ENCODE results near the gene CCDC69.
A peak's percentile ranks its signal among the peaks of the same experiment; 100 is the strongest.

CCDC69 gene

DNA sequence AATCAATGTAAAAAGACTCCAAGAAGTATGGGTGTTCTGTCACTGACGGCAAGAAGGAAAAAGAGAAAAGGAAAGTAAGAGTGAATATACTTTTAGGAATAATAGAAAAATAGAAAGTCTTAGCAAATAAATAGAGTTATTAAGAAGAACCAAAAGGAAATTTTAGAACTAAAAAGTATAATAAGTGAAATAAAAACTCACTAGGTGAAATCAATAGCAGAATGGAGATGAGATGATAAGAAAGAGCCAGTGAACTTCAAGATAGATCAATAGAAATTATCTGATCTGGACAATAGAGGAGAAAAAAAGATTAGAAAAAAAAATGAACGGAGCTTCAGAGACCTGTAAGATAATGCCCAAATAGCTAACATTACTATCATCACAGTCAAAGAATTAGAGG is 34.7 kb downstream of the CCDC69 start:
- Histone ChIP-seq H2AFZ (ENCODE audit: low read depth, low read length, severe bottlenecking) (no peak overlapping the region), H3K36me3 (ENCODE audit: low read length) (peaks cover 89% of the 10 kb centered on the region), H3K79me2 (ENCODE audit: insufficient read depth, low read length) (peaks cover 60% of the 10 kb centered on the region), H3K4me2 (ENCODE audit: low read depth, low read length, poor library complexity, severe bottlenecking) (no peak overlapping the region), H3F3A (ENCODE audit: insufficient read depth) (peaks cover 40% of the 10 kb centered on the region), H3K9me2 (replicated peaks; ENCODE audit: insufficient read depth, low read length) (no peaks in the 10 kb centered on the region), H4K20me1 (ENCODE audit: low read depth, low read length) (no peaks in the 10 kb centered on the region), H3K27ac (ENCODE audit: low read depth, low read length) (peak overlapping the region; percentile 18; the same call in 1 of the 2 replicates), H3K4me3 (ENCODE audit: insufficient read depth, low read length, poor library complexity, severe bottlenecking) (no peak overlapping the region), H3K27me3 (ENCODE audit: low read length) (no peaks in the 10 kb centered on the region), H3K9me3 (ENCODE audit: insufficient read depth, low read length) (no peaks in the 10 kb centered on the region; the same call in 1 of the 2 replicates), H3K9ac (ENCODE audit: low read length) (no peak overlapping the region)
- TF ChIP-seq EZH2phosphoT487 (conservative IDR thresholded peaks at IDR 0.05; ENCODE audit: low read length) = no peak
- TF ChIP-seq CTCF (IDR thresholded peaks at IDR 0.05; ENCODE audit: insufficient read depth, low read length, poor library complexity, severe bottlenecking) = no peak

DNA sequence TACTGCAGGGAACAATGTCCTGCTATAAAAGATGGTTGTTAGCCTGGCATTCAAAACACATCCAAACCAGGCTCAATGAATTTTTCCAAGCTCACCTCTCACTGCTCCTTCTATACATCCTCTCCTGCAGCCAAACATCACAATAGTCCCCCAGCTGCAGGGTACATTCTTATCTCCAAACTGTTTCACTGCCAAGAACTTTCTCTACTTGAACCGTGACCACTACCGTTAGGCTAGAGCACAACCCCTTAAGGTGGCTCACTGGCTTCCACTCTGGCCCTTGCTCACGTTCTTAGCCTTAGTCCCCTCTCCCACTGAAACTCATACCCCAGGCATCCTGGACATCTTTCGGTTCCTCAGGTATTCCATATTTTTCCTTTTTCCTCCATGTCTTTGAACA is 37.4 kb downstream of the CCDC69 start:
- H3K9me3 ChIP-seq (ENCODE audit: insufficient read depth, low read length) = no peaks in the 10 kb centered on the region
- H3K79me2 ChIP-seq (ENCODE audit: insufficient read depth, low read length) = peaks cover 35% of the 10 kb centered on the region
- H3K9me2 ChIP-seq (replicated peaks; ENCODE audit: insufficient read depth, low read length) = no peaks in the 10 kb centered on the region
- no peak overlapping the region for H2AFZ ChIP-seq (ENCODE audit: low read depth, low read length, severe bottlenecking)
- H3K36me3 ChIP-seq (ENCODE audit: low read length) = peaks cover 81% of the 10 kb centered on the region
- no peak overlapping the region for H3K9ac ChIP-seq (ENCODE audit: low read length)
- H3K27me3 ChIP-seq (ENCODE audit: low read length) = no peaks in the 10 kb centered on the region
- no peak overlapping the region for H3K4me3 ChIP-seq (ENCODE audit: insufficient read depth, low read length, poor library complexity, severe bottlenecking)
- H4K20me1 ChIP-seq (ENCODE audit: low read depth, low read length) = no peaks in the 10 kb centered on the region
- TF ChIP-seq EZH2phosphoT487 (conservative IDR thresholded peaks at IDR 0.05; ENCODE audit: low read length) = no peak
- H3K4me2 ChIP-seq (ENCODE audit: low read depth, low read length, poor library complexity, severe bottlenecking) = no peak overlapping the region
- peaks cover 22% of the 10 kb centered on the region for H3F3A ChIP-seq (ENCODE audit: insufficient read depth)
- no peak overlapping the region for H3K27ac ChIP-seq (ENCODE audit: low read depth, low read length)

DNA sequence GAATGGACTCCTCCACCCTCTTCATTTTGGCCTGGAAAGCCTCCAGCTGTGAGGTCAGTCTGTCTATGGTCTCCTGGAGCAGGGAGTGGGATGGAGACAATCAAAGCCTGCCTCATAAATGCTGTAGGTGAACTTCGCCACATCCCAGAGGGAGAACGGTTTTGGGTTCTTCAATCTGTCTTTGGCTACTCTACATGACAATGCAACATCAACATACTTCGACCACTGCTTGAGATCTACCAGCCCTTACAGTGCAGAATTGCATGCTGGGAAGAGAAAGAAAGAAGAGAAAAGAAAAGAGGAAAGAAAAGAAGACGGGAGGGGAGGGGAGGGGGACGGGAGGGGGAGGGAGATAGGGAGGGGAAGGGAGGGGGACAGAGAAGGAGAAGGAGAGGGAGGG is 37.8 kb downstream of the CCDC69 start:
- H3K4me3 ChIP-seq (ENCODE audit: insufficient read depth, low read length, poor library complexity, severe bottlenecking) = no peak overlapping the region
- peaks cover 30% of the 10 kb centered on the region for H3K79me2 ChIP-seq (ENCODE audit: insufficient read depth, low read length)
- no peak for TF ChIP-seq CTCF (IDR thresholded peaks at IDR 0.05; ENCODE audit: insufficient read depth, low read length, poor library complexity, severe bottlenecking)
- no peak for TF ChIP-seq EZH2phosphoT487 (conservative IDR thresholded peaks at IDR 0.05; ENCODE audit: low read length)
- no peak overlapping the region for H2AFZ ChIP-seq (ENCODE audit: low read depth, low read length, severe bottlenecking)
- H3K9ac ChIP-seq (ENCODE audit: low read length) = no peak overlapping the region
- peaks cover 77% of the 10 kb centered on the region for H3K36me3 ChIP-seq (ENCODE audit: low read length)
- H3K4me2 ChIP-seq (ENCODE audit: low read depth, low read length, poor library complexity, severe bottlenecking) = no peak overlapping the region
- H3K27me3 ChIP-seq (ENCODE audit: low read length) = no peaks in the 10 kb centered on the region
- no peaks in the 10 kb centered on the region for H3K9me2 ChIP-seq (replicated peaks; ENCODE audit: insufficient read depth, low read length)
- no peaks in the 10 kb centered on the region for H4K20me1 ChIP-seq (ENCODE audit: low read depth, low read length)
- H3K9me3 ChIP-seq (ENCODE audit: insufficient read depth, low read length) = no peaks in the 10 kb centered on the region
- H3K27ac ChIP-seq (ENCODE audit: low read depth, low read length) = no peak overlapping the region
- peaks cover 20% of the 10 kb centered on the region for H3F3A ChIP-seq (ENCODE audit: insufficient read depth)

- no peak overlapping the region; the same call in 1 of the 2 replicates for H3K27ac ChIP-seq (ENCODE audit: low read depth, low read length)
- H3K79me2 ChIP-seq (ENCODE audit: insufficient read depth, low read length) = peaks cover 14% of the 10 kb centered on the region
- H2AFZ ChIP-seq (ENCODE audit: low read depth, low read length, severe bottlenecking) = no peak overlapping the region
- no peak overlapping the region for H3K4me2 ChIP-seq (ENCODE audit: low read depth, low read length, poor library complexity, severe bottlenecking)
- no peaks in the 10 kb centered on the region for H4K20me1 ChIP-seq (ENCODE audit: low read depth, low read length)
- no peaks in the 10 kb centered on the region for H3K27me3 ChIP-seq (ENCODE audit: low read length)
- peaks cover 27% of the 10 kb centered on the region for H3F3A ChIP-seq (ENCODE audit: insufficient read depth)
- no peak for TF ChIP-seq EZH2phosphoT487 (conservative IDR thresholded peaks at IDR 0.05; ENCODE audit: low read length)
- TF ChIP-seq CTCF (IDR thresholded peaks at IDR 0.05; ENCODE audit: insufficient read depth, low read length, poor library complexity, severe bottlenecking) = no peak
- peaks cover 65% of the 10 kb centered on the region for H3K36me3 ChIP-seq (ENCODE audit: low read length)
- no peaks in the 10 kb centered on the region for H3K9me3 ChIP-seq (ENCODE audit: insufficient read depth, low read length)
- H3K4me3 ChIP-seq (ENCODE audit: insufficient read depth, low read length, poor library complexity, severe bottlenecking) = no peak overlapping the region
- no peaks in the 10 kb centered on the region for H3K9me2 ChIP-seq (replicated peaks; ENCODE audit: insufficient read depth, low read length)
- no peak overlapping the region for H3K9ac ChIP-seq (ENCODE audit: low read length)
Observed at GRCh38 chr5:151184316-151185042, 39.4 kb downstream of the CCDC69 start.
